Measurements from ENCODE around the gene WDR74. TPM values are rescaled to one million over a fixed set of nuclear protein-coding genes. Genes with fewer than 3 reads are reported as not detected.
A peak's percentile ranks its signal among the peaks of the same experiment; 100 is the strongest.

Gene WDR74
- total and polyA plus RNA-seq, 9 of the 15 experiments (the other 6 are each of a cell fraction or from before 2014, with no cell fraction given): 32.7 to 210 (median 114) TPM

- ChIA-PET CTCF (ENCODE audit: low intra/inter-chr PET ratio) (no interaction called here), POLR2A (interaction anchor here (0.5 to 13.1 kb wide), 13 partner anchors 7 to 322 kb away, joined by 3 to 180 read pairs (median 7); partner anchors contain the start of genes POLR2G, TMEM179B, TUT1 and WDR74)
- DNase-seq (ENCODE audit: extremely low read depth in 1 of 4, low spot score in 3 of 4): peak in 1 of 4 experiments; percentile 9
- peak overlapping the region; percentile 95 for H3K27ac ChIP-seq (ENCODE audit: extremely low read depth, low read depth, low read length)
- FAIRE-seq: no peak
- H3K9me3 ChIP-seq (replicated peaks; ENCODE audit: control insufficient read depth, insufficient read depth, low read depth, low read length): no peaks in the 10 kb centered on the region
- no peak overlapping the region for H2AFZ ChIP-seq (ENCODE audit: low read depth, low read length)
- in situ Hi-C loops (cut with MboI) (no loop called here), intact Hi-C loops (cut with micrococcal nuclease) (loop anchor here (5.0 to 10.0 kb wide), 2 partner anchors 201 to 288 kb away; partner anchors contain the start of gene TUT1)
- no TSS peak for BruUV-seq (replicated peaks)
- H4K20me1 ChIP-seq (replicated peaks; ENCODE audit: control insufficient read depth, insufficient read depth, low read length): peaks cover 54% of the 10 kb centered on the region
- H3K4me2 ChIP-seq (ENCODE audit: insufficient read depth, low read length): peak overlapping the region; percentile 100
- ATAC-seq: no peak
- peaks cover 92% of the 10 kb centered on the region for H3K79me2 ChIP-seq (ENCODE audit: control insufficient read depth, insufficient read depth, low read length)
- peak overlapping the region; percentile 100 for H3K9ac ChIP-seq (ENCODE audit: insufficient read depth in 1 of 2, low read depth in 2 of 2, low read length in 2 of 2)
- H3K27me3 ChIP-seq (ENCODE audit: control insufficient read depth in 2 of 2, insufficient read depth in 2 of 2, low read length in 2 of 2): no peaks in the 10 kb centered on the region
- 1% methylated on average over 5 of the region's 5 CpGs for WGBS (ENCODE audit: insufficient coverage, low coverage, missing lambda C conversion rate)
- H3K4me3 ChIP-seq: peak overlapping the region; percentile 56
- peaks cover 2% of the 10 kb centered on the region for H3K9me1 ChIP-seq (ENCODE audit: control insufficient read depth, insufficient read depth, low read length)
- H3K36me3 ChIP-seq (ENCODE audit: control insufficient read depth, insufficient read depth, low read length): peaks cover 85% of the 10 kb centered on the region
- H3K4me1 ChIP-seq (replicated peaks in 1 of 2; ENCODE audit: control insufficient read depth in 2 of 2, insufficient read depth in 2 of 2, low read length in 2 of 2): peaks cover 52 to 59% of the 10 kb centered on the region in 2 experiments
- 0 out of 2 replicates have a peak, but pooled peaks have one; percentile 7 for TF ChIP-seq SMARCE1 (IDR thresholded peaks at IDR 0.05)
- TF ChIP-seq KAT8 (IDR thresholded peaks at IDR 0.05; ENCODE audit: low read depth): no peak
- no peak for TF ChIP-seq HCFC1 (IDR thresholded peaks at IDR 0.05; ENCODE audit: low read depth, low read length)
- peak; percentile 72 for TF ChIP-seq AFF4 (CRISPR knock-in tag; IDR thresholded peaks at IDR 0.05)
- TF ChIP-seq CTCF (IDR thresholded peaks at IDR 0.05 in 2 of 3, conservative IDR thresholded peaks at IDR 0.05 in 1 of 3; ENCODE audit: insufficient read depth in 2 of 3, low read depth in 1 of 3, low read length in 3 of 3): no peak
- TF ChIP-seq PKNOX1 (IDR thresholded peaks at IDR 0.05): no peak
- TF ChIP-seq SP1 (CRISPR knock-in tag; IDR thresholded peaks at IDR 0.05): peak; percentile 57; the same call in 1 of the 2 replicates
- no peak for TF ChIP-seq NFXL1 (CRISPR knock-in tag; IDR thresholded peaks at IDR 0.05)
- TF ChIP-seq CREB1 (IDR thresholded peaks at IDR 0.05): no peak
- 0 out of 2 replicates have a peak, but pooled peaks have one; percentile 24 for TF ChIP-seq CREB1 (CRISPR knock-in tag; IDR thresholded peaks at IDR 0.05)
- 0 out of 4 replicates have a peak, but pooled peaks of 1 of the 2 experiments have one; percentile 14 for TF ChIP-seq MNT (conservative IDR thresholded peaks at IDR 0.05)
- TF ChIP-seq NEUROD1 (IDR thresholded peaks at IDR 0.05; ENCODE audit: borderline replicate concordance, low read depth, low read length, partially characterized antibody): no peak
- no peak for TF ChIP-seq ZNF146 (CRISPR knock-in tag; IDR thresholded peaks at IDR 0.05; ENCODE audit: unreplicated experiment)
These were observed 43.6 kb upstream of the WDR74 start for GRCh38 chr11:62882788-62883501.

Data from K562 (cell line).